Activated B cell treated with CpG ODN at 0.5 μM for 24 hours (primary cell): Measurements from ENCODE around the gene LDLRAD3. TPM values are rescaled to one million over a fixed set of nuclear protein-coding genes. Genes with fewer than 3 reads are reported as not detected.

Experiments
- ATAC-seq: fragments of 200-7000 bp; cut with Tn5 transposase; one replicate; pipeline ENCODE4 v1.10.0; 2021; ENCODE audit warnings: low read depth, mild to moderate bottlenecking, moderate library complexity
- CTCF ChIA-PET: fragments of 350-600 bp; sonication (Branson Sonifier 250); formaldehyde crosslinking; loops from one replicate; lab custom pipeline; 2021; ENCODE audit warnings: antibody characterized with exemption; lab: Charles Lee
- POLR2A ChIA-PET: fragments of 350-600 bp; sonication (Branson Sonifier 250); formaldehyde crosslinking; loops from one replicate; lab custom pipeline; 2021; ENCODE audit warnings: antibody characterized with exemption; lab: Charles Lee
- DNase-seq: peaks from one replicate; pipeline ENCODE4 v3.0.0; 2022
- H3K27ac Mint-ChIP-seq: one replicate; pipeline ENCODE4 v1.8.0; 2020; ENCODE audit warnings: mixed read lengths
- H3K27me3 Mint-ChIP-seq: one replicate; pipeline ENCODE4 v1.8.0; 2021; ENCODE audit warnings: mixed read lengths
- H3K36me3 Mint-ChIP-seq: one replicate; pipeline ENCODE4 v1.8.0; 2021; ENCODE audit warnings: low read depth, mixed read lengths
- H3K4me1 Mint-ChIP-seq: one replicate; pipeline ENCODE4 v1.8.0; 2021; ENCODE audit warnings: mixed read lengths
- H3K4me3 Mint-ChIP-seq: one replicate; pipeline ENCODE4 v1.8.0; 2020; ENCODE audit warnings: mild to moderate bottlenecking, mixed read lengths
- H3K9me3 Mint-ChIP-seq: one replicate; pipeline ENCODE4 v1.8.0; 2020; ENCODE audit warnings: mixed read lengths
- CTCF ChIP-seq: fragments of 200-600 bp; IDR thresholded peaks from one replicate; pipeline ENCODE4 v1.8.0; 2022; ENCODE audit warnings: antibody characterized with exemption, mild to moderate bottlenecking
- intact Hi-C: fragments of 100-400 bp; cut with micrococcal nuclease; formaldehyde crosslinking; loops from one replicate; pipeline ENCODE4 v1.15.1; 2024
- total RNA-seq: library from RNA; stranded (reverse); gene quantifications from 2 replicates; pipeline ENCODE4 v1.2.3, GENCODE V29; 2022

LDLRAD3 gene
- total RNA-seq, 1 donor from 2014 or later = not detected

- Mint-ChIP-seq H3K36me3 (no peaks in the 10 kb centered on the region), H3K4me1 (no peaks in the 10 kb centered on the region), H3K27me3 (peaks cover 6% of the 10 kb centered on the region), H3K4me3 (no peak overlapping the region), H3K9me3 (peaks cover 4% of the 10 kb centered on the region), H3K27ac (no peak overlapping the region)
- intact Hi-C loops = no loop called here
- POLR2A ChIA-PET = no interaction called here
- no peak for TF ChIP-seq CTCF
- DNase-seq = no peak
- no peak for ATAC-seq
- CTCF ChIA-PET = no interaction called here
Observed at GRCh38 chr11:36193721-36194120, 249.9 kb downstream of the LDLRAD3 start.

- Mint-ChIP-seq H3K4me1 (no peaks in the 10 kb centered on the region), H3K27ac (no peak overlapping the region), H3K4me3 (no peak overlapping the region), H3K27me3 (peaks cover 6% of the 10 kb centered on the region), H3K9me3 (no peaks in the 10 kb centered on the region), H3K36me3 (no peaks in the 10 kb centered on the region)
- ChIA-PET POLR2A (no interaction called here), CTCF (no interaction called here)
- no peak for ATAC-seq
- intact Hi-C loops = no loop called here
- TF ChIP-seq CTCF = no peak
- no peak for DNase-seq
Observed at GRCh38 chr11:36195496-36196354, 251.9 kb downstream of the LDLRAD3 start.

- H3K9me3 Mint-ChIP-seq = no peaks in the 10 kb centered on the region
- CTCF ChIA-PET = no interaction called here
- intact Hi-C loops = no loop called here
Observed at GRCh38 chr11:36196411-36196998, 252.6 kb downstream of the LDLRAD3 start.

GRCh38 chr11:36201411-36201810 lies 257.5 kb downstream of the LDLRAD3 start:
- DNase-seq = no peak
- no peak for TF ChIP-seq CTCF
- Mint-ChIP-seq H3K36me3 (no peaks in the 10 kb centered on the region), H3K27ac (no peak overlapping the region), H3K4me3 (no peak overlapping the region), H3K27me3 (peaks cover 6% of the 10 kb centered on the region), H3K4me1 (no peaks in the 10 kb centered on the region), H3K9me3 (no peaks in the 10 kb centered on the region)
- no peak for ATAC-seq
- CTCF ChIA-PET = interaction anchor here (0.8 kb wide), 1 partner anchor 292 kb away, joined by 3 read pairs; no protein-coding TSS in a partner anchor
- POLR2A ChIA-PET = no interaction called here
- intact Hi-C loops = no loop called here

More at GRCh38 chr11:36196411-36196998, 252.6 kb downstream of the LDLRAD3 start:
- Mint-ChIP-seq H3K4me3 (no peak overlapping the region), H3K27ac (no peak overlapping the region), H3K36me3 (no peaks in the 10 kb centered on the region), H3K27me3 (peaks cover 6% of the 10 kb centered on the region), H3K4me1 (no peaks in the 10 kb centered on the region)
- POLR2A ChIA-PET = no interaction called here
- no peak for DNase-seq
- no peak for ATAC-seq
- no peak for TF ChIP-seq CTCF

GRCh38 chr11:36205536-36205935 lies 261.7 kb downstream of the LDLRAD3 start:
- no peak overlapping the region for H3K4me3 Mint-ChIP-seq
- CTCF ChIA-PET = no interaction called here
- DNase-seq (no peak), ATAC-seq (no peak)
- no peak for TF ChIP-seq CTCF
- peaks cover 10% of the 10 kb centered on the region for H3K27me3 Mint-ChIP-seq
- intact Hi-C loops = no loop called here
- H3K4me1 Mint-ChIP-seq = no peaks in the 10 kb centered on the region
- no peak overlapping the region for H3K27ac Mint-ChIP-seq
- H3K36me3 Mint-ChIP-seq = no peaks in the 10 kb centered on the region
- no peaks in the 10 kb centered on the region for H3K9me3 Mint-ChIP-seq
- POLR2A ChIA-PET = no interaction called here
